Psoas muscle (tissue), 8 donors: ENCODE results near the gene IFNL2. TPM values are rescaled to one million over a fixed set of nuclear protein-coding genes. Genes with fewer than 3 reads are reported as not detected.

ENCODE experiments used
- ATAC-seq, 4 donors: fragments of 200-7000 bp; cut with Tn5 transposase; one replicate each; pipeline ENCODE4 v1.9.1; 2020; ENCODE audit warnings: moderate library complexity in 3 of 4, mild to moderate bottlenecking in 2 of 4
- DNase-seq, 2 donors: peaks; one replicate each; pipeline ENCODE4 v3.0.0-alpha.2; 2020
- H3K27ac ChIP-seq: fragments of 200-600 bp; one replicate; pipeline ENCODE4 v1.8.0; 2022
- H3K27me3 ChIP-seq, 3 donors: fragments of 200-600 bp in 1 of 3; one replicate each; pipeline versions ENCODE4 v1.6.1 to v1.8.0; 2013 to 2022; ENCODE audit warnings: low read length in 2 of 3, mild to moderate bottlenecking in 2 of 3, moderate library complexity in 1 of 3; ENCODE audit not compliant: insufficient read depth in 3 of 3
- H3K36me3 ChIP-seq, 2 donors: fragments of 200-600 bp in 1 of 2; one replicate each; pipeline versions ENCODE4 v1.6.1 to v1.8.0; 2013 to 2022; ENCODE audit warnings: low read depth in 1 of 2, mild to moderate bottlenecking in 1 of 2, moderate library complexity in 1 of 2; ENCODE audit not compliant: insufficient read depth in 1 of 2
- H3K4me1 ChIP-seq: fragments of 200-600 bp; one replicate; pipeline ENCODE4 v1.8.0; 2022
- H3K4me3 ChIP-seq: fragments of 200-600 bp; one replicate; pipeline ENCODE4 v1.8.0; 2022; ENCODE audit warnings: mild to moderate bottlenecking
- H3K9me3 ChIP-seq: fragments of 200-600 bp; one replicate; pipeline ENCODE4 v1.8.0; 2022
- CTCF ChIP-seq: fragments of 200-600 bp; IDR thresholded peaks from one replicate; pipeline ENCODE4 v1.8.0; 2022; ENCODE audit warnings: antibody characterized with exemption
- WGBS, 3 donors: extraction: QIAGEN DNeasy Blood & Tissue Kit; methylation state at CpG; one replicate each; pipeline versions ENCODE4 v1.1.6 to v1.1.7; 2013; 5-methylcytosine and 5-hydroxymethylcytosine counted together
- intact Hi-C, 2 donors: fragments of 100-400 bp; cut with DNase I; formaldehyde crosslinking; loops; one replicate each; pipeline versions ENCODE4 v1.11.0 to v1.14.2; 2022
- polyA plus RNA-seq, 3 donors: library from polyadenylated mRNA; stranded (reverse); fragments of 200-250 nt; gene quantifications; one replicate each; pipeline ENCODE4 v1.2.3, GENCODE V29; 2013
- total RNA-seq, 4 donors: library from RNA; stranded (reverse); fragmentation: NEBNext Ultra II Directional in 2 of 4; extraction: Animal tissue kit (Norgen Biotek cat#: 25700) in 2 of 4; gene quantifications; one replicate each; pipeline versions ENCODE4 v1.2.1 to v1.2.4, GENCODE V29; 2021 to 2023
- donor health status: healthy with polysubstance abuse.
- donor health status: DM: no; HTN: no; CAD: no; lungs with moderate emphysema.
- donor health status: Bipolar disorder and iron deficiency.
- donor health status: healthy.
- donor health status: DM: yes; HTN: yes; CAD: no.
- donor health status: DM: no; HTN: no; CAD: no.
- donor health status: DM: no; HTN: no; CAD: no.
- donor health status: DM: yes; HTN: yes; CAD: no.

The IFNL2 gene
- total and polyA plus RNA-seq, 7 donors, result not detected

DNA sequence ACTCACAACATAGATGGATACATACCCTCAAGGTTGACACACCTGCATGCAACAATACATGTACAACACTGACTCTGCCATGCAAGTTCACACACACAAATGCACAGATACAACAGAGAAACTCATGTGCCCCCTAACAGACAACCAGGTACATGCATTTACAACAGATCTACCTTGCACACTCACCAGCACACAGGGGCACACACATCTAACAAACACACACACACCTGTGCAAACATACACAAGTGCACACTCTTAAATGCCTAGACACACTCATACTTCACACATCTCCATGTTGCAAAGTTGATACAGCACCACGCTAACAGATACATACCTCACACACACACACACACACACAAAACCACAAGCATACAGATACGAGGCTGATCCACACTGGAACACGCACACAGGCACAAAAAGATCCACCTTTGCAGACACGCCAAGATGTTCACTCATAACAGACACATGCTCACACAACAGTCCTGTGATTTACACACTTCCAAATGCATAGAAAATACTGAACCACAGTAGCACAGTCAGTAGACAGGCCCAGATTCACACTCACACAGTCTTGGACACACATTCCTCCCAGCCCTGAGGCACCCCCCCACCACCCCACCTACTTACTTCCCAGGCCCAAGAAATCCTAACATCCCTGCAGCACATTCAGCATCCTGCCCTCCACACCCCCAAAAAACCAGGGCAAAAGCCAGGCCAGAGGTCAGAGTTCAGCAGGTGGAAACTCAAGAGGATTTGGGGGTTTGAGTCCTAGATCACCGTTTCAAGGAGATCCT lies 51.1 kb downstream of the IFNL2 start:
- no peak for ATAC-seq
- no peak for TF ChIP-seq CTCF
- Histone ChIP-seq H3K27ac (no peak overlapping the region), H3K9me3 (no peaks in the 10 kb centered on the region), H3K36me3 (no peaks in the 10 kb centered on the region), H3K4me1 (no peaks in the 10 kb centered on the region), H3K4me3 (no peak overlapping the region), H3K27me3 (peaks cover 0 to 42% (median 6%) of the 10 kb centered on the region in 3 donors)
- intact Hi-C loops, result no loop called here
- no peak for DNase-seq
- WGBS, 3 donors, result 77 to 87% (median 83%) methylated on average over 5 of the region's 5 CpGs

Other genes with a start within 250 kb of the IFNL2 start
- 10 to 100 TPM in 1 of 4 donors, 1 to 10 TPM in 1, under 1 TPM in 2; 0.42 to 10.7 (median 0.99) TPM for gene FBXO27, start 235.8 kb upstream of the IFNL2 start, total RNA-seq
- gene FBXO27, start 235.8 kb upstream of the IFNL2 start, polyA plus RNA-seq, result under 1 TPM; 0.03 to 0.77 (median 0.14) TPM
- not detected for gene ACP7, start 184.0 kb upstream of the IFNL2 start, total RNA-seq
- under 1 TPM in 1 of 3 donors, not detected in 2; 0.07 TPM for gene ACP7, start 184.0 kb upstream of the IFNL2 start, polyA plus RNA-seq
- gene PAK4, start 142.6 kb upstream of the IFNL2 start, total RNA-seq, result 10 to 100 TPM; 10.6 to 17.3 (median 11.6) TPM
- gene PAK4, start 142.6 kb upstream of the IFNL2 start, polyA plus RNA-seq, result 10 to 100 TPM in 2 of 3 donors, 1 to 10 TPM in 1; 7.2 to 22.0 (median 16.5) TPM
- gene NCCRP1, start 71.4 kb upstream of the IFNL2 start, total RNA-seq, result under 1 TPM in 1 of 4 donors, not detected in 3; 0.13 TPM
- gene NCCRP1, start 71.4 kb upstream of the IFNL2 start, polyA plus RNA-seq, result under 1 TPM in 1 of 3 donors, not detected in 2; 0.13 TPM
- 1 to 10 TPM in 1 of 4 donors, not detected in 3; 1.3 TPM for gene SYCN, start 64.1 kb upstream of the IFNL2 start, total RNA-seq
- not detected for gene SYCN, start 64.1 kb upstream of the IFNL2 start, polyA plus RNA-seq
- not detected for gene IFNL3, start 23.4 kb upstream of the IFNL2 start, total RNA-seq
- not detected for gene IFNL3, start 23.4 kb upstream of the IFNL2 start, polyA plus RNA-seq
- gene IFNL4, start 19.5 kb upstream of the IFNL2 start, total RNA-seq, result not detected
- gene IFNL4, start 19.5 kb upstream of the IFNL2 start, polyA plus RNA-seq, result not detected
- gene IFNL1, start 28.0 kb downstream of the IFNL2 start, total RNA-seq, result not detected
- not detected for gene IFNL1, start 28.0 kb downstream of the IFNL2 start, polyA plus RNA-seq
- under 1 TPM in 3 of 4 donors, not detected in 1; 0.07 to 0.24 (median 0.08) TPM for gene LRFN1, start 52.5 kb downstream of the IFNL2 start, total RNA-seq
- gene LRFN1, start 52.5 kb downstream of the IFNL2 start, polyA plus RNA-seq, result under 1 TPM; 0.04 to 0.08 (median 0.08) TPM
- gene GMFG, start 67.6 kb downstream of the IFNL2 start, total RNA-seq, result 10 to 100 TPM in 2 of 4 donors, 1 to 10 TPM in 2; 7.6 to 13.0 (median 10.9) TPM
- 10 to 100 TPM in 2 of 3 donors, 1 to 10 TPM in 1; 6.3 to 15.9 (median 10.5) TPM for gene GMFG, start 67.6 kb downstream of the IFNL2 start, polyA plus RNA-seq
- gene SAMD4B, start 74.0 kb downstream of the IFNL2 start, total RNA-seq, result 10 to 100 TPM; 34.7 to 66.4 (median 51.7) TPM
- gene SAMD4B, start 74.0 kb downstream of the IFNL2 start, polyA plus RNA-seq, result 10 to 100 TPM; 42.0 to 97.5 (median 58.4) TPM
- gene PAF1, start 122.7 kb downstream of the IFNL2 start, total RNA-seq, result 10 to 100 TPM; 33.7 to 38.0 (median 34.6) TPM
- 10 to 100 TPM; 34.1 to 58.0 (median 37.6) TPM for gene PAF1, start 122.7 kb downstream of the IFNL2 start, polyA plus RNA-seq
- 10 to 100 TPM; 25.0 to 33.6 (median 30.2) TPM for gene MED29, start 123.0 kb downstream of the IFNL2 start, total RNA-seq
- 10 to 100 TPM; 25.0 to 51.7 (median 26.9) TPM for gene MED29, start 123.0 kb downstream of the IFNL2 start, polyA plus RNA-seq
- 100 to 1,000 TPM in 3 of 4 donors, 10 to 100 TPM in 1; 32.1 to 391 (median 184) TPM for gene ZFP36, start 138.5 kb downstream of the IFNL2 start, total RNA-seq
- gene ZFP36, start 138.5 kb downstream of the IFNL2 start, polyA plus RNA-seq, result 100 to 1,000 TPM in 1 of 3 donors, 10 to 100 TPM in 2; 80.8 to 178 (median 83.3) TPM
- 1 to 10 TPM; 6.8 to 8.0 (median 7.4) TPM for gene PLEKHG2, start 144.3 kb downstream of the IFNL2 start, total RNA-seq
- 1 to 10 TPM; 2.4 to 3.0 (median 2.7) TPM for gene PLEKHG2, start 144.3 kb downstream of the IFNL2 start, polyA plus RNA-seq
- gene RPS16, start 167.6 kb downstream of the IFNL2 start, total RNA-seq, result 1,000 to 10,000 TPM; 1,186 to 1,958 (median 1,553) TPM
- 1,000 to 10,000 TPM; 2,324 to 3,255 (median 2,994) TPM for gene RPS16, start 167.6 kb downstream of the IFNL2 start, polyA plus RNA-seq
- 10 to 100 TPM; 60.7 to 88.6 (median 80.2) TPM for gene SUPT5H, start 177.2 kb downstream of the IFNL2 start, total RNA-seq
- 10 to 100 TPM; 63.1 to 97.1 (median 88.0) TPM for gene SUPT5H, start 177.2 kb downstream of the IFNL2 start, polyA plus RNA-seq
- gene TIMM50, start 212.4 kb downstream of the IFNL2 start, total RNA-seq, result 100 to 1,000 TPM in 1 of 4 donors, 10 to 100 TPM in 3; 70.5 to 105 (median 75.7) TPM
- 100 to 1,000 TPM in 1 of 3 donors, 10 to 100 TPM in 2; 86.1 to 189 (median 95.0) TPM for gene TIMM50, start 212.4 kb downstream of the IFNL2 start, polyA plus RNA-seq
- gene DLL3, start 230.6 kb downstream of the IFNL2 start, total RNA-seq, result under 1 TPM in 1 of 4 donors, not detected in 3; 0.14 TPM
- under 1 TPM in 1 of 3 donors, not detected in 2; 0.03 TPM for gene DLL3, start 230.6 kb downstream of the IFNL2 start, polyA plus RNA-seq
- not detected for gene SELENOV, start 246.7 kb downstream of the IFNL2 start, total RNA-seq
- gene SELENOV, start 246.7 kb downstream of the IFNL2 start, polyA plus RNA-seq, result not detected